Upper lobe of left lung (tissue), 6 donors: Measurements from ENCODE around the gene KRTAP9-6. TPM values are rescaled to one million over a fixed set of nuclear protein-coding genes. Genes with fewer than 3 reads are reported as not detected.
"Not testable (repeated sequence)": the region's sequence is repeated elsewhere in the genome, so short reads cannot be mapped to it uniquely, and the experiment has no call there.

Experiments used
- ATAC-seq, 2 donors: fragments of 200-7000 bp; cut with Tn5 transposase; one replicate each; pipeline ENCODE4 v1.9.1; 2022; ENCODE audit warnings: mild to moderate bottlenecking in 2 of 2, moderate library complexity in 2 of 2; ENCODE audit not compliant: low FRiP score in 2 of 2
- DNase-seq, 2 donors: peaks; one replicate each; pipeline ENCODE4 v3.0.0-alpha.2; 2019 to 2020
- H3K27ac ChIP-seq, 4 donors: fragments of 200-600 bp; sonication (generic); one replicate each; pipeline ENCODE4 v1.5.1; 2016 to 2019
- H3K27me3 ChIP-seq, 4 donors: fragments of 200-600 bp; sonication (generic); one replicate each; pipeline ENCODE4 v1.5.1; 2017 to 2019
- H3K36me3 ChIP-seq, 4 donors: fragments of 200-600 bp; sonication (generic); one replicate each; pipeline ENCODE4 v1.5.1; 2016 to 2019
- H3K4me1 ChIP-seq, 4 donors: fragments of 200-600 bp; sonication (generic); one replicate each; pipeline ENCODE4 v1.5.1; 2018 to 2019
- H3K4me3 ChIP-seq, 4 donors: fragments of 200-600 bp; sonication (generic); one replicate each; pipeline ENCODE4 v1.5.1; 2017 to 2019; ENCODE audit warnings: mild to moderate bottlenecking in 2 of 4, moderate library complexity in 1 of 4
- H3K9me3 ChIP-seq, 4 donors: fragments of 200-600 bp; sonication (generic); one replicate each; pipeline ENCODE4 v1.5.1; 2018 to 2019
- CTCF ChIP-seq, 6 experiments: fragments of 450-650 bp in 4 of 6; fragments of 200-600 bp in 2 of 6; sonication (generic) in 2 of 6; IDR thresholded peaks; one replicate each; pipeline ENCODE4 v1.5.1; 2016 to 2019; ENCODE audit warnings: antibody characterized with exemption in 6 of 6
- EP300 ChIP-seq, 4 donors: sonication (generic); formaldehyde crosslinking; IDR thresholded peaks; one replicate each; pipeline ENCODE4 v1.5.1; 2017; ENCODE audit warnings: antibody characterized with exemption in 4 of 4, control low read depth in 2 of 4
- POLR2A ChIP-seq, 4 donors: fragments of 450-650 bp; IDR thresholded peaks; one replicate each; pipeline ENCODE4 v1.5.1; 2016 to 2017; ENCODE audit warnings: antibody characterized with exemption in 4 of 4, mild to moderate bottlenecking in 2 of 4
- POLR2AphosphoS5 ChIP-seq, 2 donors: sonication (generic); formaldehyde crosslinking; IDR thresholded peaks; one replicate each; pipeline ENCODE4 v1.5.1; 2017; ENCODE audit warnings: antibody characterized with exemption in 2 of 2
- WGBS, 2 donors: methylation state at CpG; one replicate each; pipeline ENCODE4 v1.1.5; 2017 to 2018; 5-methylcytosine and 5-hydroxymethylcytosine counted together
- total RNA-seq, 6 donors: library from RNA; depleted of rRNA in 4 of 6; stranded (reverse); fragments of >200 nt in 4 of 6; gene quantifications; one replicate each; pipeline versions ENCODE4 v1.1.0 to v1.2.1, GENCODE V29; 2016 to 2021
- donor health status: DM: no; HTN: no; CAD: no; lungs with moderate emphysema.
- donor health status: DM: no; HTN: yes; CAD: no; lungs with severe emphysema.

KRTAP9-6 gene
- total RNA-seq: not detected

- ATAC-seq (no peak), DNase-seq (no peak)
- no peaks in the 10 kb centered on the region for H3K27me3 ChIP-seq
- TF ChIP-seq EP300 (IDR thresholded peaks at IDR 0.05): no peak
- TF ChIP-seq CTCF (IDR thresholded peaks at IDR 0.05): no peak
- no peak for TF ChIP-seq POLR2AphosphoS5 (IDR thresholded peaks at IDR 0.05)
- no peak for TF ChIP-seq POLR2A (IDR thresholded peaks at IDR 0.05)
- H3K4me3 ChIP-seq: no peak within 1 kb of the TSS
- H3K27ac ChIP-seq: no peak within 1 kb of the TSS
- WGBS, 2 donors: 27 to 39% methylated on average over 2 of the region's 2 CpGs
- H3K9me3 ChIP-seq: no peaks in the 10 kb centered on the region
- no peaks in the 10 kb centered on the region for H3K4me1 ChIP-seq
- no peaks in the 10 kb centered on the region for H3K36me3 ChIP-seq
Observed at GRCh38 chr17:41265078-41265477, at the start of gene KRTAP9-6. TSS of gene KRTAP9-6 (plus strand) at chr17:41265378. CDS start at chr17:41265378, 0 bp downstream.

GRCh38 chr17:41215681-41216080, 49.5 kb upstream of the KRTAP9-6 start:
- Histone ChIP-seq H3K27ac (no peak overlapping the region), H3K27me3 (no peaks in the 10 kb centered on the region), H3K9me3 (peaks cover 0 to 3% (median 0%) of the 10 kb centered on the region in 4 donors), H3K4me3 (no peak overlapping the region), H3K4me1 (no peaks in the 10 kb centered on the region), H3K36me3 (no peaks in the 10 kb centered on the region)
- ATAC-seq (no peak), DNase-seq (no peak)
- WGBS, 2 donors: 59 to 72% methylated on average over 1 of the region's 1 CpG
- TF ChIP-seq EP300 (IDR thresholded peaks at IDR 0.05) (no peak), POLR2A (IDR thresholded peaks at IDR 0.05) (no peak), POLR2AphosphoS5 (IDR thresholded peaks at IDR 0.05) (no peak), CTCF (IDR thresholded peaks at IDR 0.05) (no peak)

GRCh38 chr17:41223821-41224220, 41.4 kb upstream of the KRTAP9-6 start:
- DNase-seq: no peak
- Histone ChIP-seq H3K27ac (no peak overlapping the region), H3K4me3 (no peak overlapping the region), H3K27me3 (no peaks in the 10 kb centered on the region), H3K36me3 (no peaks in the 10 kb centered on the region), H3K9me3 (peaks cover 0 to 3% (median 0%) of the 10 kb centered on the region in 4 donors), H3K4me1 (no peaks in the 10 kb centered on the region)
- no peak for ATAC-seq
- whole genome bisulfite sequencing, 2 donors: 62 to 63% methylated on average over 2 of the region's 2 CpGs
- no peak for TF ChIP-seq CTCF (IDR thresholded peaks at IDR 0.05)

- 96 to 98% methylated on average over 6 of the region's 6 CpGs for WGBS, 2 donors
- Histone ChIP-seq H3K9me3 (no peaks in the 10 kb centered on the region), H3K4me3 (no peak overlapping the region), H3K27me3 (no peaks in the 10 kb centered on the region), H3K27ac (no peak overlapping the region), H3K36me3 (no peaks in the 10 kb centered on the region), H3K4me1 (no peaks in the 10 kb centered on the region)
- TF ChIP-seq CTCF (IDR thresholded peaks at IDR 0.05) (no peak), POLR2AphosphoS5 (IDR thresholded peaks at IDR 0.05) (no peak), POLR2A (IDR thresholded peaks at IDR 0.05) (no peak), EP300 (IDR thresholded peaks at IDR 0.05) (no peak)
- ATAC-seq: no peak
- no peak for DNase-seq
Observed at GRCh38 chr17:41226051-41226450, 39.1 kb upstream of the KRTAP9-6 start.

- WGBS, 2 donors: 57% methylated on average over 1 of the region's 4 CpGs; no CpG with 5 or more reads in 1 of the 2 donors
- peak in 1 of 2 donors; percentile 61 for DNase-seq
- not testable (repeated sequence) for H3K27ac ChIP-seq, H3K36me3 ChIP-seq, H3K4me3 ChIP-seq, H3K9me3 ChIP-seq, H3K27me3 ChIP-seq, ATAC-seq, H3K4me1 ChIP-seq
Observed at GRCh38 chr17:41226598-41227095, 38.5 kb upstream of the KRTAP9-6 start, which contains the start of gene KRTAP9-2. TSS of gene KRTAP9-2 (plus strand) at chr17:41226648. CDS start at chr17:41226655, 7 bp downstream.
